ENCODE results near the gene ARL5C.

Gene ARL5C

GRCh38 chr17:39146273-39146672, 19.7 kb downstream of the ARL5C start (continued):
- TF ChIP-seq ESRRG (CRISPR knock-in tag; IDR thresholded peaks at IDR 0.05) = no peak
- TF ChIP-seq ISL1 (CRISPR knock-in tag; IDR thresholded peaks at IDR 0.05) = no peak

GRCh38 chr17:39145143-39145542, 20.8 kb downstream of the ARL5C start:
- ATAC-seq = no peak

GRCh38 chr17:39144416-39144840, 21.5 kb downstream of the ARL5C start:
- ATAC-seq = no peak
- no peak for TF ChIP-seq ZFP30 (CRISPR knock-in tag; IDR thresholded peaks at IDR 0.05)
- TF ChIP-seq ESRRG (CRISPR knock-in tag; IDR thresholded peaks at IDR 0.05) = no peak
- TF ChIP-seq ZFP3 (CRISPR knock-in tag; IDR thresholded peaks at IDR 0.05) = no peak
- TF ChIP-seq PATZ1 (CRISPR knock-in tag; IDR thresholded peaks at IDR 0.05; ENCODE audit: borderline replicate concordance) = no peak
- no peak for TF ChIP-seq ZNF8 (CRISPR knock-in tag; IDR thresholded peaks at IDR 0.05)
- no peak for TF ChIP-seq POU6F1 (CRISPR knock-in tag; IDR thresholded peaks at IDR 0.05; ENCODE audit: borderline replicate concordance, low read depth)
- TF ChIP-seq ZNF70 (CRISPR knock-in tag; IDR thresholded peaks at IDR 0.05) = no peak
- TF ChIP-seq ZC3H10 (CRISPR knock-in tag; IDR thresholded peaks at IDR 0.05) = no peak
- TF ChIP-seq ARNTL (CRISPR knock-in tag; IDR thresholded peaks at IDR 0.05; ENCODE audit: borderline replicate concordance, low read depth) = no peak
- TF ChIP-seq CSRNP3 (CRISPR knock-in tag; IDR thresholded peaks at IDR 0.05) = no peak
- TF ChIP-seq GLIS3 (CRISPR knock-in tag; IDR thresholded peaks at IDR 0.05) = no peak
- no peak for TF ChIP-seq RARB (CRISPR knock-in tag; IDR thresholded peaks at IDR 0.05)
- no peak for TF ChIP-seq TCF4 (CRISPR knock-in tag; IDR thresholded peaks at IDR 0.05; ENCODE audit: borderline replicate concordance)
- no peak for TF ChIP-seq BACH2 (CRISPR knock-in tag; IDR thresholded peaks at IDR 0.05; ENCODE audit: borderline replicate concordance)
- no peak for TF ChIP-seq CREB5 (CRISPR knock-in tag; IDR thresholded peaks at IDR 0.05; ENCODE audit: low read depth)
- TF ChIP-seq ZNF565 (CRISPR knock-in tag; conservative IDR thresholded peaks at IDR 0.05; ENCODE audit: low read depth) = no peak
- TF ChIP-seq TSHZ2 (CRISPR knock-in tag; IDR thresholded peaks at IDR 0.05) = no peak
- TF ChIP-seq PPARA (CRISPR knock-in tag; IDR thresholded peaks at IDR 0.05; ENCODE audit: borderline replicate concordance) = no peak

More at GRCh38 chr17:39145143-39145542, 20.8 kb downstream of the ARL5C start:
- TF ChIP-seq ZC3H10 (CRISPR knock-in tag; IDR thresholded peaks at IDR 0.05) (no peak), ZFP3 (CRISPR knock-in tag; IDR thresholded peaks at IDR 0.05) (no peak), ZNF8 (CRISPR knock-in tag; IDR thresholded peaks at IDR 0.05) (no peak), GLIS3 (CRISPR knock-in tag; IDR thresholded peaks at IDR 0.05) (no peak), OSR1 (CRISPR knock-in tag; IDR thresholded peaks at IDR 0.05) (no peak), ZNF70 (CRISPR knock-in tag; IDR thresholded peaks at IDR 0.05) (no peak), CSRNP3 (CRISPR knock-in tag; IDR thresholded peaks at IDR 0.05) (no peak), PATZ1 (CRISPR knock-in tag; IDR thresholded peaks at IDR 0.05; ENCODE audit: borderline replicate concordance) (no peak), ESRRG (CRISPR knock-in tag; IDR thresholded peaks at IDR 0.05) (no peak), SNAI2 (CRISPR knock-in tag; IDR thresholded peaks at IDR 0.05) (no peak), ZFP30 (CRISPR knock-in tag; IDR thresholded peaks at IDR 0.05) (no peak)
